HFFc6 (cell line): Measurements from ENCODE around the gene ERICH6. TPM values are rescaled to one million over a fixed set of nuclear protein-coding genes. Genes with fewer than 3 reads are reported as not detected.

ENCODE experiments used
- DNase-seq: peaks from one replicate; pipeline ENCODE4 v3.0.0-alpha.2; 2018
- H3K27ac Mint-ChIP-seq: 2 replicates; pipeline ENCODE4 v1.8.0; 2020; ENCODE audit warnings: mild to moderate bottlenecking, mixed read lengths
- H3K27me3 Mint-ChIP-seq: 2 replicates; pipeline ENCODE4 v1.8.0; 2021; ENCODE audit warnings: mild to moderate bottlenecking, moderate library complexity, mixed read lengths; ENCODE audit not compliant: insufficient read depth
- H3K36me3 Mint-ChIP-seq: 2 replicates; pipeline ENCODE4 v1.8.0; 2021; ENCODE audit warnings: low read depth, mixed read lengths
- H3K4me1 Mint-ChIP-seq: 2 replicates; pipeline ENCODE4 v1.8.0; 2020; ENCODE audit warnings: low read depth, mixed read lengths
- H3K4me3 Mint-ChIP-seq: 2 replicates; pipeline ENCODE4 v1.8.0; 2020; ENCODE audit warnings: mild to moderate bottlenecking, moderate library complexity, mixed read lengths
- H3K9me3 Mint-ChIP-seq: 2 replicates; pipeline ENCODE4 v1.8.0; 2020; ENCODE audit warnings: mild to moderate bottlenecking, mixed read lengths
- long read RNA-seq: library from polyadenylated mRNA; unstranded; transcript quantifications from one replicate; pipeline ENCODE4 v2.0.0, GENCODE V29; 2019
- total RNA-seq, 6 experiments: library from RNA; stranded (reverse); fragmentation: NEBNext Ultra II Directional; extraction: Animal tissue kit (Norgen Biotek cat#: 25700); gene quantifications; 2 replicates in 1 of 6; 3 replicates in 5 of 6; pipeline ENCODE4 v1.2.3, GENCODE V29; 2021
- TF ChIP-seq, protein P1 (sequence below): fragments of 200-600 bp; sonication (generic); IDR thresholded peaks from 2 replicates; pipeline ENCODE4 v1.5.0; 2021; ENCODE audit warnings: antibody characterized with exemption, mild to moderate bottlenecking

Gene ERICH6
- total RNA-seq, result under 1 TPM in 1 of 6 experiments, not detected in 5; 0.30 TPM
- long read RNA-seq, result 0 reads

GRCh38 chr3:150703756-150704344 lies at the start of gene ERICH6:
TSS of gene ERICH6 (minus strand) at chr3:150703920. CDS start at chr3:150703898, 22 bp downstream.
- Mint-ChIP-seq H3K9me3 (no peaks in the 10 kb centered on the region), H3K27ac (peak within 1 kb of the TSS; percentile 96), H3K4me3 (peak within 1 kb of the TSS; percentile 96), H3K4me1 (peaks cover 11% of the 10 kb centered on the region), H3K27me3 (peaks cover 2% of the 10 kb centered on the region; the same call in 1 of the 2 replicates), H3K36me3 (no peaks in the 10 kb centered on the region)
- TF ChIP-seq, protein P1, sequence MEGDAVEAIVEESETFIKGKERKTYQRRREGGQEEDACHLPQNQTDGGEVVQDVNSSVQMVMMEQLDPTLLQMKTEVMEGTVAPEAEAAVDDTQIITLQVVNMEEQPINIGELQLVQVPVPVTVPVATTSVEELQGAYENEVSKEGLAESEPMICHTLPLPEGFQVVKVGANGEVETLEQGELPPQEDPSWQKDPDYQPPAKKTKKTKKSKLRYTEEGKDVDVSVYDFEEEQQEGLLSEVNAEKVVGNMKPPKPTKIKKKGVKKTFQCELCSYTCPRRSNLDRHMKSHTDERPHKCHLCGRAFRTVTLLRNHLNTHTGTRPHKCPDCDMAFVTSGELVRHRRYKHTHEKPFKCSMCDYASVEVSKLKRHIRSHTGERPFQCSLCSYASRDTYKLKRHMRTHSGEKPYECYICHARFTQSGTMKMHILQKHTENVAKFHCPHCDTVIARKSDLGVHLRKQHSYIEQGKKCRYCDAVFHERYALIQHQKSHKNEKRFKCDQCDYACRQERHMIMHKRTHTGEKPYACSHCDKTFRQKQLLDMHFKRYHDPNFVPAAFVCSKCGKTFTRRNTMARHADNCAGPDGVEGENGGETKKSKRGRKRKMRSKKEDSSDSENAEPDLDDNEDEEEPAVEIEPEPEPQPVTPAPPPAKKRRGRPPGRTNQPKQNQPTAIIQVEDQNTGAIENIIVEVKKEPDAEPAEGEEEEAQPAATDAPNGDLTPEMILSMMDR, result peak; percentile 6; the same call in 1 of the 2 replicates
- peak; percentile 88 for DNase-seq

DNA sequence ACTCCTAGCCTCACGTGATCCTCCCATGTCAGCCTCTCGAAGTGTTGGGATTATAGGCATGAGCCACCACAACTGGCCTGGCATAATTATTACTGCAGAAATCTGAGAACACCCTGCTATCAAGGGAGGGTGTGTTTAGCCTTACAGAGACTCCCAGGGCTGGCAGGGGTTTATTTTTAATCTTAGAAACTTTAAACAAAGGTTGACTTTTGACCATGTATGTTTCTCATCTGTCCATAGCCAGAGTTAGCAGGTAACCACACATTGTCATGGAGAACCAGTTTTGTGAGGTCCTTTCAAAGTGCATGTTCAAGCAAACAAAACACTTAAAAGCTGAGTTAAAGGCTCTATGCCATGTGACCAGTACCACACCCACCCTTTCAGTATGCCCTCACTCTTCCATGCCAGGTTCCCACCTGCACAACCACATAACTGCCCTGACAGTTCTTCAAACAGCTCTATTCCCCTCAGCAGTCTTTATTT lies 48.1 kb upstream of the ERICH6 start:
- DNase-seq, result no peak
- Mint-ChIP-seq H3K4me1 (peaks cover 47% of the 10 kb centered on the region), H3K4me3 (no peak overlapping the region), H3K9me3 (no peaks in the 10 kb centered on the region), H3K27ac (0 out of 2 replicates have a peak overlapping the region, but pooled peaks have one; percentile 9), H3K36me3 (peaks cover 20% of the 10 kb centered on the region), H3K27me3 (no peaks in the 10 kb centered on the region)
- TF ChIP-seq, protein P1, result no peak

- no peak for DNase-seq
- H3K36me3 Mint-ChIP-seq, result peaks cover 20% of the 10 kb centered on the region
- no peaks in the 10 kb centered on the region for H3K9me3 Mint-ChIP-seq
- 0 out of 2 replicates have a peak overlapping the region, but pooled peaks have one; percentile 8 for H3K27ac Mint-ChIP-seq
- H3K4me3 Mint-ChIP-seq, result no peak overlapping the region
- peaks cover 58% of the 10 kb centered on the region for H3K4me1 Mint-ChIP-seq
- TF ChIP-seq, protein P1, result no peak
- no peaks in the 10 kb centered on the region; the same call in 1 of the 2 replicates for H3K27me3 Mint-ChIP-seq
Measured at GRCh38 chr3:150749255-150749654, 45.5 kb upstream of the ERICH6 start.

DNA sequence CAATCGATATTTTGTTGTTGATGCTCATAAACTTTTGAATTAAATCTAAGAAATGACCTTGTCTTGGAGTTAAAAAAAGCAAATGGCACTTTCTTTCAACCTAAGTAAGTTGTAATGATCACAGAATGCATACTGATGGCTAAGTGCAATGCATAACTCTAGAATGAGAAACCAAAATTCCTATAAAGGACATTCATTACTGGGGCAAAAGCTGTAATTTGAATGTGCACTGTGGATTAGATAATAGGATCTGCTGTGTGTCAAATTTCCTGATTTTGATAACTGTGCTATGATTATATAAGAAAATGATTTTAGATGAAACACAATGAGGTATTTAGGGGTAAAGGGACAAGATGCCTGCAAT lies 44.9 kb upstream of the ERICH6 start:
- TF ChIP-seq, protein P1, result no peak
- 0 out of 2 replicates have a peak overlapping the region, but pooled peaks have one; percentile 8 for H3K27ac Mint-ChIP-seq
- H3K27me3 Mint-ChIP-seq, result no peaks in the 10 kb centered on the region; the same call in 1 of the 2 replicates
- peaks cover 64% of the 10 kb centered on the region for H3K4me1 Mint-ChIP-seq
- H3K9me3 Mint-ChIP-seq, result no peaks in the 10 kb centered on the region
- H3K4me3 Mint-ChIP-seq, result no peak overlapping the region
- H3K36me3 Mint-ChIP-seq, result peaks cover 20% of the 10 kb centered on the region
- DNase-seq, result no peak

DNA sequence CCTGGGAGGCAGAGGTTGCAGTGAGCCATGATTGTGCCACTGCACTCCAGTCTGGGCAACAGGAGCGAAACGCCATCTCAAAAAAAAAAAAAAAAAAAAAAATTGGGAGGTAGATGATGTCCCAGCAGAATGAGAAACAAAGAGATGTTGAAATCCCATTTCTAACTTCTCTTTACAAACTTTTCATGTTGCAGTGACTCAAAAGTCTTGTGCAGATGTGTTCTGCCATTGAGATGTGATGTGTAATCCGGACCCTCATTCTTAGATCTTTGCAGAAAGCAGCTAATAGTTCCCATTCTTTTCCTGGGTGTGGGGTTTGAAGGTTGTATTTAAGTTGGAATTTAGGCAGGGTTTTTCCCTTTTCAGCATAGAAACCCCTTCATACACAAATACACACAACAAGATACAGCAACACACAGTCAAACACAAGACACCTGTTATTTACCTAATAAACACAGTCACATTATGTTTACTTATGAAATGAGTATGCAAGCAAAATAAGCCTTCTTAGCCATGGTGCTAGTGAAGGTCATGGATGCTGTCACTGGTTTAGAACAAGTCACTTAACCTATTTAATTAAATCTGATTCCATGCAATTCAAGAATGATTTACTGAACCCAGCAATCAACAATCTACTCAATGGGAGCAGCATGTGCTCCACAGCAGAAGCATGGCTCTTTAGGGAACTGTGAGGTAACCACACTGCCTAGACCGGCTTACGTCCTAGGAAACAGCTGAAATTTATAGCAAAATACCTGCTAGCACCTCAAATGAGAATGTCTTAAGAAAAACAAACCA lies 44.4 kb upstream of the ERICH6 start:
- Mint-ChIP-seq H3K9me3 (no peaks in the 10 kb centered on the region), H3K27me3 (no peaks in the 10 kb centered on the region; the same call in 1 of the 2 replicates), H3K4me1 (peaks cover 69% of the 10 kb centered on the region), H3K36me3 (peaks cover 18% of the 10 kb centered on the region), H3K4me3 (no peak overlapping the region), H3K27ac (peak overlapping the region; percentile 3; the same call in 1 of the 2 replicates)
- TF ChIP-seq, protein P1, result no peak
- peak; percentile 27 for DNase-seq
